ENCODE data around the gene SLCO3A1.

The SLCO3A1 gene

GRCh38 chr15:91921843-91922198, 68.3 kb downstream of the SLCO3A1 start:
- H3K4me3 ChIP-seq (ENCODE audit: low read depth, low read length): no peak overlapping the region
- TF ChIP-seq, protein P1, sequence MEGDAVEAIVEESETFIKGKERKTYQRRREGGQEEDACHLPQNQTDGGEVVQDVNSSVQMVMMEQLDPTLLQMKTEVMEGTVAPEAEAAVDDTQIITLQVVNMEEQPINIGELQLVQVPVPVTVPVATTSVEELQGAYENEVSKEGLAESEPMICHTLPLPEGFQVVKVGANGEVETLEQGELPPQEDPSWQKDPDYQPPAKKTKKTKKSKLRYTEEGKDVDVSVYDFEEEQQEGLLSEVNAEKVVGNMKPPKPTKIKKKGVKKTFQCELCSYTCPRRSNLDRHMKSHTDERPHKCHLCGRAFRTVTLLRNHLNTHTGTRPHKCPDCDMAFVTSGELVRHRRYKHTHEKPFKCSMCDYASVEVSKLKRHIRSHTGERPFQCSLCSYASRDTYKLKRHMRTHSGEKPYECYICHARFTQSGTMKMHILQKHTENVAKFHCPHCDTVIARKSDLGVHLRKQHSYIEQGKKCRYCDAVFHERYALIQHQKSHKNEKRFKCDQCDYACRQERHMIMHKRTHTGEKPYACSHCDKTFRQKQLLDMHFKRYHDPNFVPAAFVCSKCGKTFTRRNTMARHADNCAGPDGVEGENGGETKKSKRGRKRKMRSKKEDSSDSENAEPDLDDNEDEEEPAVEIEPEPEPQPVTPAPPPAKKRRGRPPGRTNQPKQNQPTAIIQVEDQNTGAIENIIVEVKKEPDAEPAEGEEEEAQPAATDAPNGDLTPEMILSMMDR (IDR thresholded peaks at IDR 0.05; ENCODE audit: insufficient read depth, low read length, missing control alignments): no peak
- CTCF ChIA-PET: no interaction called here
- POLR2A ChIA-PET: no interaction called here
- DNase-seq (ENCODE audit: low read depth, low spot score): no peak

DNA sequence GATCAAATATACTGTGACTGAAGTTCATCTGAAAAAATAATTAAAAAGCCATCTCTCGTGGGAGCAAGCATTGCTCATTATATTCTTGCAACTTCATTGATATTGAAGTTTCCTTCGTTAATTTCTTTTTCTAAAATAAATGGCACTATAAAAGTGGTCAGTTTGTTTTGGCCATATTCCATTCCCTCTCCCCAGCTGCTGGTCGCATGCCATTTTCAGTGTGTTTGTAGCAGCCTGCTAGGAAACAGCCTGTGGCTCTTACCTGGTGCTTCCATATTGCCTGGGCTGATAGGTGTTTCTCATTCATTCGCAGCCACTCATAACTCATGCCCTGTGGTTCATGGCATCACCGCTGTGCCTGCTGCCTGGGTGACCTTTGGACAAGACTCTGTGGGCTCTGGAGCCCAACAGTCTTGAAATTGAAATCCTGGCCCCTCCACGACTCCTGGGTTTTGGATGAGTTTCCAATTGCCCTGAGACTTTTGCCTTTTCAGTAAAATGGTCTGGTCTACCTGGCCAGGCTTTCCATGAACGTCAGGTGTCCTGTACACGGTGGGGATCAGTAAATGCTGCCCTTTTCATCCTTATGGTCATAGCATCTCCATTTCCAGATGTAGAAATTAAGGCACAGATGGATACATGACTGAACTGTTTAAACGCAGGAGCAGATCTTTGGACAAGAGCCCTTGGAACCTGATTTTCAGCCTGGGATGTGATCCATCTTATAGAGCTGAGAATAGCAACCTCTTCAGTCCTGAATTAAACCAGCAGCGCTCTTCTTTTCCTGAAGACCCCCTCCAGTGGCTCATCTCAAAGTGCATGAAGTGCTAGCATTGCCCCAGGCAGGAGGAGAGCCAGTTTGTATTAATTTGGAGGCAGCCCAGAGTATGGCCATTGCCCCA, 69.4 kb downstream of the SLCO3A1 start:
- POLR2A ChIA-PET: no interaction called here
- no peak overlapping the region for H3K4me3 ChIP-seq (ENCODE audit: low read depth, low read length)
- CTCF ChIA-PET: interaction anchor here (0.8 kb wide), 1 partner anchor 155 kb away, joined by 3 read pairs; no protein-coding TSS in a partner anchor
- TF ChIP-seq, protein P1 (IDR thresholded peaks at IDR 0.05; ENCODE audit: insufficient read depth, low read length, missing control alignments): no peak
- DNase-seq (ENCODE audit: low read depth, low spot score): no peak

DNA sequence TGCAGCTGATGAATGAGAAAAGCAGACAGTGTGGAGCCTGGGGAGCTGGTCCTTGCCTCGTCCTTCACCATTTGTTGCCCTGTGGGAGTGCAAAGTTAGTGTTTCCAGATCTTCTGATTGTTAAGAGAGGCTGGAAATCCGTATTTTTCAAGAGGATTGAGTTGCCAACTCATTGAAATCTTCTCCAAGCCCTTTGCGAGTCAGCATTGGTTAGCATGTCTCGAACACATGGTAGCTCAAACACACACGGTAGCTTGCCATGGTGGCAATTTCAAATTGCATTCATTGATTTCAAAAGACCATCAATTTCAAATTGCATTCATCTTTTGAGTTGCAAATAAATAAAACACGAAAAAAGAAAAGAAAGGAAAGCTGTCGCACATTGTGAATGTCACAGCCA, 70.7 kb downstream of the SLCO3A1 start:
- POLR2A ChIA-PET: no interaction called here
- DNase-seq (ENCODE audit: low read depth, low spot score): no peak
- TF ChIP-seq, protein P1 (IDR thresholded peaks at IDR 0.05; ENCODE audit: insufficient read depth, low read length, missing control alignments): no peak
- CTCF ChIA-PET: no interaction called here
- H3K4me3 ChIP-seq (ENCODE audit: low read depth, low read length): no peak overlapping the region

GRCh38 chr15:91924837-91925495, 71.5 kb downstream of the SLCO3A1 start:
- no peak overlapping the region for H3K4me3 ChIP-seq (ENCODE audit: low read depth, low read length)
- CTCF ChIA-PET: no interaction called here
- TF ChIP-seq, protein P1 (IDR thresholded peaks at IDR 0.05; ENCODE audit: insufficient read depth, low read length, missing control alignments): no peak
- DNase-seq (ENCODE audit: low read depth, low spot score): no peak
- POLR2A ChIA-PET: no interaction called here

DNA sequence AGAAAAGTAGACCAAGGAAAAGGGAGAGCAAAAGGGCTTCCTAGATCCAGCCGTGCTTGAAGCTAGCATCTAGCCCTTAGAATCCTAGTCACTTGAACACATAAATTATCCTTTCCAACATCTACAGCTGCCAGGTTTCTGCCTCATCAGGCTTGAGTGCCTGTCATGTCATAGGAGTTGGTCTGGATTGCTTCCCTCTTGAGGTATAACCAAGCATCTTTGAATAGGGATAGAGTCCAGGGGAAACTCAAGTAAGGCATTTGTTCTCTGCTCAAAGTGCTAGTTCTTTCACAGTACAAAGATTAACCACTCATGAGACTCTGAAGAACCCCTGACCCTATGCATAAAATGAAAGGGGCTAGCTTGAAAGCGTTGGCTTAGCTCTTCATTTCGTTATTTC, 72.3 kb downstream of the SLCO3A1 start:
- ChIA-PET POLR2A (no interaction called here), CTCF (no interaction called here)
- no peak for DNase-seq (ENCODE audit: low read depth, low spot score)
- TF ChIP-seq, protein P1 (IDR thresholded peaks at IDR 0.05; ENCODE audit: insufficient read depth, low read length, missing control alignments): no peak
- no peak overlapping the region for H3K4me3 ChIP-seq (ENCODE audit: low read depth, low read length)

DNA sequence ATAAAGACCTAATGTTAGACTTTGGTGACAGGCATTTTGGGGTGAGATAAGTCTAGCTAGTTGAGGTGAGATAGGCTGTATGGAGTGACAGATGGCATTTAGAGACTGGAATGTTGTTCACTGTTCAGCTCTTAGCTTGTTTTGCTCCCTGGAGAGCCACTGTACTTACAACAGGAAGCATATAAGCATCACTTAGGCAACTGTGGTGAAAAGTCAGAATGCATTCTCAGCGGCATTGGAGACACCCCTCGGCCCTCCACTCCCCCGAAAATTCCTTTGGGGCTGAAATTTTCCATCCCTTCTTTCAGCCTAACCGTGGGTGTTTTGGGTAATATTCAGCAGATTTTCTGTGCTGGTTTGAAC, 73.4 kb downstream of the SLCO3A1 start:
- H3K4me3 ChIP-seq (ENCODE audit: low read depth, low read length): no peak overlapping the region
- CTCF ChIA-PET: no interaction called here
- TF ChIP-seq, protein P1 (IDR thresholded peaks at IDR 0.05; ENCODE audit: insufficient read depth, low read length, missing control alignments): no peak
- POLR2A ChIA-PET: no interaction called here
- no peak for DNase-seq (ENCODE audit: low read depth, low spot score)

Measured in AG04449 (cell line).